GM18520 (cell line): ENCODE data around the gene LRPAP1.
"Not testable (repeated sequence)": the region's sequence is repeated elsewhere in the genome, so short reads cannot be mapped to it uniquely, and the experiment has no call there.

Source experiments
- ATAC-seq: cut with Tn5 transposase; IDR thresholded peaks from one replicate; pipeline ENCODE4 v1.9.1; 2021; ENCODE audit not compliant: unreplicated experiment

The LRPAP1 gene, protein sequence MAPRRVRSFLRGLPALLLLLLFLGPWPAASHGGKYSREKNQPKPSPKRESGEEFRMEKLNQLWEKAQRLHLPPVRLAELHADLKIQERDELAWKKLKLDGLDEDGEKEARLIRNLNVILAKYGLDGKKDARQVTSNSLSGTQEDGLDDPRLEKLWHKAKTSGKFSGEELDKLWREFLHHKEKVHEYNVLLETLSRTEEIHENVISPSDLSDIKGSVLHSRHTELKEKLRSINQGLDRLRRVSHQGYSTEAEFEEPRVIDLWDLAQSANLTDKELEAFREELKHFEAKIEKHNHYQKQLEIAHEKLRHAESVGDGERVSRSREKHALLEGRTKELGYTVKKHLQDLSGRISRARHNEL

DNA sequence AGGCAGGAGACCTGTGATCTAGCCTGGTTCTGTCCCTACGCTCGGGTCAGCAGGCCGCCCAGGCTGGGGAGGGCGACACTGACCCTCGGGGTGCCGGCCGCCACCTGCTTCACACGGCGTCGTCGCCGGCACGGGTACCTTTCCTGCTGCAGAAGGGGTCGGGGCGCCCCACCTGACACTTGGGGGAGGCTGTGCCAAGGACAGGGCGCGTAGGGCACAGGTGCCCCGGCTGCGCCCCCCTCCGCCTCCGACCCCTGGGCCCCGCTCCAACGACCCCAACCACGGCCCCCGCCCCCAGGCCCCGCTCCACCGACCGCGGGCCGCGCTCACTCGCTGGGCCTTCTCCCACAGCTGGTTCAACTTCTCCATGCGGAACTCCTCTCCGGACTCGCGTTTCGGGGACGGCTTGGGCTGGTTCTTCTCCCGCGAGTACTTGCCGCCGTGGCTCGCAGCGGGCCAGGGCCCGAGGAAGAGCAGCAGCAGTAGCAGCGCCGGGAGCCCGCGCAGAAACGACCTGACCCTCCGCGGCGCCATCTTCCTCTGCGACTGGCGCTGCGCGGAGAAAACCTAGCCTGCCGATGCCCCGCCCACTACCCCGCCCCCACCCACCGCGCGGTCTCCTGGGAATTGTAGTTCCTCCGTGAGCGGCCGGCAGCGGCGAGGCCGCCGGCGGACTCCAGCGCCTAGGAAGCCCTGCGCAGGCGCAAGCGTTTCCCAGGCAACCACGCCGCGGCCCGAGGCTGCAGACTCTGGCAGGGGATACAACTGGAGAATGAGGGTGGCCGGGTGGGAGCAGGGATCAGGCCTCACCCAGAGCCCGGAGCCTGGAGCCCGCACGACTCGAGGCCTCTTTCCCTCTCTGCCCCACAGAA lies at the start of gene LRPAP1:
Gene LRPAP1, minus strand, starts transcription at position 544 of the 872 bp plus-strand sequence. Its CDS starts 10 bp downstream, at position 534.
- peak; percentile 79 for ATAC-seq

DNA sequence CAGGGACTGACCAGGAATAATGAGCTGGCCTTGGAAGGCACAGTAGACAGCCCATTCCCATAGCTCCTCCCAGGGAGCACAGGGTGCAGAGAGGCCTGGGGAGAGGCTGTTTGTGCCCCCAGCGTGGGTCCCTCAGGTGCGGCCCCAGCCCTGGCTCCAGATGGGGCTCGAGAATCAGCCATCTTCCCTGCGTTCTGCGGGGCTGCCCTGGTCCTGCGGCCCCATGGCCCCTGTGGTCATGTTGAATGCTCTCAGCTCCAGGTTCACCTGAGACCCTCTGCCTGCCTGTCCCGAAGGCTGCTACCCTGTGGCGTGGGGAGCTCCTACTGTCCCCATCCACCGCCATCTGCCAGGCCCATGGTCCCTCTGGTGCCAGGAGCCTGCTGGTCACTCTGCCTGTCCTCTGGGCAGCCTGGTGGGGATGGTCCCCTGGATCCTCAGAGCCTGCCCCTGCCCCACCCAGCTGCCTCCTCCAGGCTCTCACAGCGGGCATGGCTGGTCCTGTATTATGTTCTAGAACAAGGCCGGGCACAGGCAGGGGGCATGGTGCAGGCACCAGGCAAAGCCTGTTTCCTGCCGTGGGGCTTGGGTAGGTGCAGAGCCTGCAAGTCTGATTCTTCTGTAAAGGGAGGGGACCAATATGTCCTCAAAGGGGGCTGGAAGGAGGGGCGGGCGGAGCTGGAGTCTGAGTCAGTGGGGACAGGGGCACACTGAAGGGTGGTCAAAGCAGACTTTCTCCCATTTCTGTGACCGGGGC lies 49.3 kb upstream of the LRPAP1 start:
- ATAC-seq: not testable (repeated sequence)

DNA sequence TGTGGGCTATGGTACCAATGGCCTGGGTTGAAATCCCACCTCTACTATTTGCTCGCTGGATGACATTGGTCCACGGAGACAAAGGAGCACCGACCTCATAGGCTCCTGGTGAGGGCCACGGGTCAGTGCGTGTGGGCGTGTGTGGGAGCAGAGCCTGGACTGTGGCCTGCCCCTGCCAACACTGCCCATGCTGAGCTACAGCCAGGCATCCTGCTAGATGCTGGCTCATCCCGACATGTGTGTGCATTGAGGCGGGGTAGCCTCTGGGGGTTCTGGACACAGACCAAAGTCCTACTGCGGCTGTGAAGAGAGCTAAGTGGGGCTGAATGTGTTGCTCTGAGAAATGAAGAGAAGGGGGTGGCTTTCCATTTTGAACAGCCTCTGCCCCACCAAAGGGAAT lies 48.6 kb upstream of the LRPAP1 start:
- ATAC-seq: not testable (repeated sequence)

DNA sequence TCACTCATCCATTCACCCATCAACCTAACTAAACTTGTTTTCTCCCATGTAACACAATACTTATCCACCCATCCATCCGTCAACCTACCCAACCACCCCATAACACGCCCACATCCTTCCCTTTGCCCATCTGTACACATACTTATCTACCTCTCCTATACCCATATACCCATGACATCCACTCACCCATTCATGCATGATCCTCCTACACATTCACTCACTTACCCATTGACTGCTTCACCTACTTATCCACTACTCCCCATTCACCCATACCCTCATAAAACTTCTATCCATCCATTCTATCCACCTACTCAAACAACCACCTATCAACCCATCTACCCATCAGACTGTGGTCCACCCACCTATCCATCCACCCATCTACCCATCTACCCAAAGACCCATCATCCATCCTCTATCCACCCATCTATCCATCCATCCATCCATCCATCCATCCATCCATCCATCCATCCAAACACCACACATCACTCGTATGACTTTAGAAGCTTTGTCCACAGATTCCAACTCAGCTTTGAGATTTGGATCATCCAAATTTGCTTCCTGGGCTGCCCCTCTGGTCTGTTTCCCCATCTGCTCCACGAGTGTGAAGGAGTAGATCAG lies 46.4 kb upstream of the LRPAP1 start:
- not testable (repeated sequence) for ATAC-seq

DNA sequence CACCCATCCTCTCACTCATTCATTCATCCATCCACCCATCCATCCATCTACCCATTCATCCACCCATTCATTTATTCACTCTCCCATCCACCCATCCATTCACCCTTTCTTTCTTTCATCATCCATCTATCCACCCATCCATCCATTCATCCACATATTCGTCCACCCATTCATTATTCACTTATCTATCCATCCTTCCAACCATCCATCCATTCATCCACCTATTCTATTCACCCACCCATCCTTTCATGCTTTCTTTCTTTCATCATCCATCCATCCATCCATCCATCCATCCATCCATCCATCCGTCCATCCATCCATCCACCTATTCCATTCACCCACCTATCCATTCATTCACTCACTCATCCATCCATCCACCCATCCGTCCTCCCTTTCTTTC lies 45.8 kb upstream of the LRPAP1 start:
- ATAC-seq: not testable (repeated sequence)

DNA sequence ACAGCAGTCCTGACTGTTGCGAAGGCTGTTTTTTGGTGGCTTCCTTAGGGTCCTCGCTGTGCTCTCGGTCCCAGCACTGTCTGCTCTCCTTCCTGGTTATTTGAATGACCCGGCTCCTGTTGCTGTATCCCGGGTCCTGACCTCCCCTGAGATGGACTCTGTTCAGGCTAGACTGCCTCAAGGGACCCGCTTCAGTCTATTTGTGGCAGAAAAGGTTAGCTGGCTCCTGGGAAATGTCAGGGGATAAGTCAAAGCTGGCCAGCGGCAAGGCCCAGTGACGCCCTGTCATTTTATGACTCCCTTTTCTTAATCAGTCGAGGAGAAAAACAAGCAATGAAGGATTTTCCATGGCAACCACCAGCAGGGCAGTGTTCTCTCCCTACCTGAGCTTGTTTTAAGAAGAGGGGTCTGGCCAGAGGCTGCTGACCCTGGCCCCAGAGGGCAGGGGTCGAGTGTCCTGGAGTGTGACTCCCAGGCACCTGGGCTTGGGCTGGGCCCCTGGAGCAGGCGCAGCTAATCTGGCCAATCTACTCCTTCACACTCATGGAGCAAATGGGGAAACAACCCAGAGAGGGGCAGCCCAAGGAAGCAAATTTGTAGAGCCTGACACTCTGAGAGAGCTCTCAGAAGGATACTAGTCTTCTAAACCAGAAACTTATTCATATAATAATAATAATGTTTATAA lies 45.1 kb upstream of the LRPAP1 start:
- ATAC-seq: not testable (repeated sequence)

DNA sequence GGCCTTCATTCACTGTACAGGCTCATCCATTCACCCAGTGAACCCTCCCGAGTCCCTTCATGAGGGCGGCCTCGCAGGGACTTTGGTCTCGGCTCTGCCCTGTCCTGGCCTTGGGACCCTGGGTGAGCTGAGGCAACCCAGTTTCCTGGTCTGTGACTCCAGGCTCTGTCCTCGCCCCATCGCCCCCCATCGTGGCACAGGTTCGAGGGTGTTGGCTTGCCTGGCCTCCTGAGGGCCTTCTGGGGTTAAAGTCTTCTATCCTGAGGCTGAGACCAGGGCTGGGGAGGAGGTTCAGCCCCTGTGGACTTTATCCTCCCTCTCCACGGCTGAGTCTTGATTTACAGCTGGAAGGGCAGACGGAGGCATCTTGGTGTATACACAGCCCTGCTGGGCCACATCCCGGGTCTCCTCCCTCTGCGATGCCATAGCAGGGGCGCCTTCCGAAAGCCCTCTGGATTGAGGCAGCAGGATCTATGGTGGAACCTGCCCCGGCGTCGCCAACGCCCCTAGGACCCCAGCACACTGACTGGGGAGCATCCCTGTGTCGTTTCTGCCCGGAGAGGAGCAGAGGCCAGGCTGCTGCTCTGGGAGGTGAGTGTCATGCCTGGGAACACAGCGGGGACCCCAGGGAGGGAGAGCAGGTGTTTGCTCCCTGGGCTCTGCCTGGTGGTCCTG lies 44.4 kb upstream of the LRPAP1 start:
- ATAC-seq: not testable (repeated sequence)

DNA sequence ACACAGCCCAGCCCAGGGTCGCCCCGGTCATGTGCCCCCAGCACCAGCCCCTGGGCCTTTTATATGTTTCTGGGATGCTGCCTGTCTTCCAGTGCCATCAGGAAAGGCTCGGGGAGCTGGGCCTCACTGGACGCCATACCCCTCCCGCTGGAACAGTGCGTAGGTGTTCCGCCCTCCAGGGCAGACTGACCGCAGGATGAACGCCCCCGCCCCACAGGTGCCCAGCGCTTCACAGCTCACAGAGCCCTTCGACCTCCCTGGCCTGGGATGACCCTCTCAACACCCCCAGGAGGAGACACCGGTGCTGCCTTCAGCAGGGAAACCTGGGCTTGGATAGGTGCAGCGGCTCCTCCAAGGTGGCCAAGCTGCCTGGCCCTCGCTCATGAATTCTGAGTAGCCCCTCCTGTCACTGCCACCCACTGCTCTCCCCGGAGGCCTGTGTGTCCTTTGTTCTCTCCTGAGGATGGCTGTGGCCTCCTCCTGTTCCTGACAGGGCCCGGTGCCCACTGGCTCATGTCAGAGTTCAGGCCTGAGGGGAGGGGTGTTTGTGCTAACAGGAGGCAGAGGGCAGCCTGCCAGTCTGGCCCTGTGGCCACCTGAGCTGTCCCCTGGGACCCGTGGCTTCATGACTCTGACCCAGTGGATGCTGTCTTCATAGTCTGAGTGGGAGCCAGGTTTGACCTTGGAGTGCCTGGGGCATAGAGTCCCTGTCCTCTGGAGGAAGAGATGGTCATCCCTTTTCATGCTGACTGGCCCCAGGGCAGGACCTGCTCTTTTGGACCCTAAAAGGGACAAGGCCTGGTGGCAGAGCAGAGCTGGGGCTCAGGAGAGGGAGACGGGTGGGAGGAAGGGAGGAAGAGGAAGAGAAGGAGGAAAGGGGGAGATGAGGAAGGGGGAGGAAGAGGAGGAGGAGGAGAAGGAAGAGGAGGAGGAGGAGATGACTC lies 43.5 kb upstream of the LRPAP1 start:
- ATAC-seq: not testable (repeated sequence)

DNA sequence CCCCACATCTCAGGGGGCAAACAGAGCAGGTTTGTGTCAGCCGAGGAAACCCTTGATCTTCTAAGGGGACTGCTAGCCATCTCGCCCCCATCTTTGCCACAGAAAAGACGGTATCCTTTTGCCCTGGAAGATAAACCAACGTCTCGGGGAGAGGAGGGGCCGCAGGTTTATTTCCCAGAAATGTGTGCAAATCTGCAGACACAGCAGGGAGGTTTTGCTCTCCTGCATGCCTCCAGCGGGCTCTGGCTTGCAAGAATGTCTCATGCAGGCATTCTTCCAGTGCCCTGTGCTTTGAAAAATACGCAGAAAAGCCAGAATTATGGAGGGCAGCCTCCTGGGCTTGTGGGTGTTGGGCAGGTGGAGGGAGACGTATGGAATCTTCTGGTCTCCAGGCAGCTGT lies 42.6 kb upstream of the LRPAP1 start:
- not testable (repeated sequence) for ATAC-seq

DNA sequence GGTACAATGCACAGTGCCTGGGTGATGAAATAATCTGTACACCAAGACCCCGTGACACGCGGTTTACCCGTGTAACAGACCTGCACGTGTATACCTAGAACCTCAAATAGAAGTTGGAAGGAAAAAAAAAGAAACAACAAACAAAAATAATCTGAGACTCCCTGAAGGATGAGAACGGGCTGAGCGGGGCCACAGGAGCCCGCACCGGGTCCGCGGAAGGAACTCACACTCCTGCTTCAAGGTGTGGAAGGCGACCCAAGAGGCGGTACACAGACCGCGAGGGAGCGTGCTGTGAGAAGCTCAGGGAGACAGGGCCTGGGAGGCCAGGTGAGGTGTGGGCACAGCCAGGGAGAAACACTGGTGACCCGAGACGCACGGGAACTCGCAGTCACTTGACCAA lies 42.1 kb upstream of the LRPAP1 start:
- not testable (repeated sequence) for ATAC-seq

DNA sequence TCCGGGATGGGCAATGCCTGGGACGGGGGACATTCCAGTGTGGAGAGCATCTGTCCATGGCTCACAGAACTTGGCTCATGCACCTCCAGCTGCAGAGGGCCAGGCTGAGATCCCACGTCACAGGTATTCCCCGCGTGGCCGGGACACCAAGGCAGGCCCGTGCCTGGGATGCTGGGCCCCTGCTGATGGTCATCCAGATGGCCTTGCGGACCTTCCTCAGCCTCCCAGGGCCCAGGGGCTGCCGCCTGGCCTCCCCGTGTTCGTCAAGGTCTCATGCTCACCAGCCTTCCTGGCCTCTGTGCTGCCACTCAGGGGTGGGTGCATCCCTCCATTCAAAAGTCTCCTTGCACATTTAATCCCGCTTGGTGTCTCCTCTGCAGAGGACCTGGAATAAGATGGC lies 40.9 kb upstream of the LRPAP1 start:
- no peak for ATAC-seq

DNA sequence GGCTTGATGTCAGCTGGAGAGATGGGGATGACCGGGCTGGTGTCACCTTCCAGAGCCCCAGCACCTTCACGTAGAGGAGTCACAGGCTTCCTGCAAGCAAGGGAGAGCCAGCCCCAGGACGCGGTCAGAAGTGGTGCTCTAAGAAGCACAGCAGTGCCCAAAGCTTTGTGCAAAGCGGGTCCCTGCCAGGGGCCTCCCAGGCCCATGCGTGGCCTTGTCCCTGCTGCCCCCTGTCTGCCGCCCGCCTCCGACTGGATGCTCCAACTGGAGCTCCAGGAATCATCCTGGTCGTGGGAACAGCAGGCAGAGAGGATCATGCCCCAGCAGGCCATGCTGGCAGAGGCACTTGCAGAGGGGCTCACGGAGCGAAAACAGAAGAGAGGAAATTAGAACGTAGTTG lies 40.1 kb upstream of the LRPAP1 start:
- no peak for ATAC-seq

DNA sequence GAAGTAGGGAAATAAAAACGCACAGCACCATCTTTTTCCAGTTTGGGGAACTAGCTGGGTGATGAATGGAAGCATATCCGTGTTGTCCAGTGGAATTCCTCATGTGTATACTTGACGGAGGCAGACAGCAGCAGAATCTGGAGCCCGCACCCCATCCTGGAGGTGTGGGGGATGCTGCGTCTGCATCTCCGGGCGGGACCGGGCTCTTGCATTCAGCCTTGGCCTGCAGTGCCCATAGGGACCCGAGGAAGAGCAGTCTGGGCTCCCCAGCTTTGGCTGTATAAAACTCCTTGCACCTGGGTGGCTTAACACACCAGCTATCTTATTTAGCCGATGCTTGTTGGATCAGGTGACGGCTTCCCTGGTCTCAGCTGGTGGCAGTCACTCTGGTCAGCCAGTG lies 39.7 kb upstream of the LRPAP1 start:
- no peak for ATAC-seq

DNA sequence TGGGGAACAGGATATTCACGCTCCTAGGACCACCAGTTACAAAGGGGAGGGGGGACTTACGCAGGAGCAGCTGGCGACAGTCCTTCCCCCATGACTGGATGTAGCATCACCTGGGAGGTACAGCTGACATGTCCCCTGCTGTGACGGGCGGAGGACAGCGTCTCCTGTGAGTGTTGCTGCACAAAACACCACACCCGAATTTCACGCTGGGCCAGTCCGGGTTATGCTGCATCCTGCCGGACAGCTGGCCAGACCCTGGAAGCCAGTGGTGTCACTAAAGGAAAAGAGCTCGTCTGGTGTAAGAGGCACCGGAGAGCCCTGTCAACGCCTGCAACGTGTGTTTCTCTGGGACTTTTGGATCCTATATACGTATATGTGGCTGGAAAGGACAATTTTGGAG lies 38.7 kb upstream of the LRPAP1 start:
- ATAC-seq: not testable (repeated sequence)

DNA sequence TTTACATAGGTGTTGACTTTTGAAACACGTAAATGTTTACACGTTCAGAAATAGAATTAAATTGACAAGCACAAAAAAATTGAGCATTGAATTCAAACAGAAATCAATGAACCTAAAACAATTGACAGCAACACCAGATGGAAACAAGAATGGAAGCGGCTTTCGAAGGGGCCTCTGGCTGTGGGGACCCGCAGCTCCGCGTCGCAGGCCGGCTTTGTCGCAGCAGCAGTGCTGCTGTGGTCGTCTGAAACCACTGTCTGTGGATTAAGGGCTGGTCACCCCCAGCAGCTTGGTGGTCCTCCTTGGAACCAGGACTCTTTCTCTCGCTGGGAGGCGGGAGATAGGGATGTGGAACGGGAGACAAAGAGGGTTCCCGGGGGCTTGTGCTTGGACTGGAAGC lies 37.4 kb upstream of the LRPAP1 start:
- ATAC-seq: not testable (repeated sequence)

DNA sequence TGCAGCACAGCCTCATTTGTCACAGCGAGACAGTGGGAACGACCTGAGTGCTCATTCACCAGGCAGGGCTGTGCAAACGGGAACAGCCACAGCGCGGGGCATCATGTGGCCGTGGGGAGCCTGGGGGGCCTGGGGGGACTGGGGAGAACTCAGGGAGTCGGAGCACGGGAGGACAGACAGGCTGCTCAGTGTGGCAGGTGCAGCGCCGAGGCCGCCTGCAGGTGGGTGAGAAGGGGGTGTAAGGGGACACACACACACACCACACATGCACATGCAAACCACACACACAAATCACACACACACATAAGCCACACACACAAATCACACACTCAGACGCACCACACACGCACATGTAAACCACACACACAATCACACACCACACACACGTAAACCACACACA lies 34.5 kb upstream of the LRPAP1 start:
- ATAC-seq: not testable (repeated sequence)

DNA sequence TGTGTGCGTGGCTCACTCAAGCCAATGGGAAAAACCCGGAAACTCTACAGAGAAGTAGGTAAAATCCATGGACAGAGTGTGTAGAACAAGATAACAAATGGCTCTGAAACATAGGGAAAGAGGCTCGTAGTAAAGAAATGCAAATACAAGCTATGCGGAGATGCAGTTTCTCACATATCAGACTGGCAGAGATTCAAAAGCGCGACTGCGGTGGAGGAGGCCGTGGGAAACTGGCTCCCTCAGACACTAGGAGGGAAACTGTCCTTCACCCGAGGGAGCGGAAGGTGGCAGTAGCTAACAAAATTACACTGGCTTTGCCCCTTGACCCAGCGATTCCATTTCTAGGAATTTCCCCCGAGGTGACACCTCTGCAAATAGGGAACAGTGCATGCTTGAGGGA lies 34.1 kb upstream of the LRPAP1 start:
- ATAC-seq: not testable (repeated sequence)

DNA sequence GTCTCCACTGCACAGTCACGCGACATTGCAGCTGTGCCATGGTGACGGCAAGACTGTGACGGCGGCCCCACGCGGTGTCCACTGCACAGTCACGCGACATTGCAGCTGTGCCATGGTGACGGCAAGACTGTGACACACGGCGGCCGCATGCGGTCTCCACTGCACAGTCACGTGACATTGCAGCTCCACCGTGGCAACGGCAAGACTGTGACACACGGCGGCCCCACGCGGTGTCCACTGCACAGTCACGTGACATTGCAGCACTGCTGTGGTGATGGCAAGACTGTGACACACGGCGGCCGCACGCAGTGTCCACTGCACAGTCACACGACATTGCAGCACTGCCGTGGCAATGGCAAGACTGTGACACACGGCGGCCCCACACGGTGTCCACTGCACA lies 32.7 kb upstream of the LRPAP1 start:
- ATAC-seq: not testable (repeated sequence)

DNA sequence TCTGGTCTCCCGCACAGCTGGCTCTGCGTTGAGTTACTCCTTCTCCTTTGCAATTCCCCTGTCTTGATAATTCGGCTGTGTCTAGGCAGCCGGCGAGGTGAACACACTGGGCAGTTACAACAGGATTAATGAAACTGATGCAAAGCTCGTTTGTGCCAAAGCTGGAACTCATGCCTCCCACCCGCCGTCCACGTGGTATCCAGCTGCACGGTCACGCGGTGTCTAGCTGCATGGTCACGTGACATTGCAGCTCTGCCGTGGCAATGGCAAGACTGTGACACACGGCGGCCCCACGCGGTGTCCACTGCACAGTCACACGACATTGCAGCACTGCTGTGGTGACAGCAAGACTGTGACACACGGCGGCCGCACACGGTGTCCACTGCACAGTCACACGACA lies 31.2 kb upstream of the LRPAP1 start:
- ATAC-seq: no peak
